Activated naive CD4-positive, alpha-beta T cell treated with anti-CD3 and anti-CD28 coated beads, Interleukin-2, amount 50 U/mL, for 72 hours (primary cell): ENCODE results near the gene GGT7. TPM values are rescaled to one million over a fixed set of nuclear protein-coding genes. Genes with fewer than 3 reads are reported as not detected.
A peak's percentile ranks its signal among the peaks of the same experiment; 100 is the strongest.
"Not testable (repeated sequence)": the region's sequence is repeated elsewhere in the genome, so short reads cannot be mapped to it uniquely, and the experiment has no call there.

Source experiments
- ATAC-seq, 2 donors: fragments of 150-1000 bp; cut with Tn5 transposase; 2 replicates each; pipeline ENCODE4 v1.10.0; 2021; ENCODE audit warnings: mild to moderate bottlenecking in 2 of 2, moderate library complexity in 2 of 2
- DNase-seq, 2 donors: peaks; one replicate each; pipeline ENCODE4 v3.0.0; 2021 to 2022; ENCODE audit warnings: low spot score in 2 of 2
- H3K27ac Mint-ChIP-seq, 2 donors: one replicate each; pipeline ENCODE4 v1.8.0; 2022; ENCODE audit warnings: mild to moderate bottlenecking in 2 of 2, mixed read lengths in 2 of 2
- H3K36me3 Mint-ChIP-seq, 2 donors: one replicate each; pipeline ENCODE4 v1.8.0; 2022; ENCODE audit warnings: mixed read lengths in 2 of 2
- H3K9me3 Mint-ChIP-seq, 2 donors: one replicate each; pipeline ENCODE4 v1.8.0; 2022; ENCODE audit warnings: mixed read lengths in 2 of 2
- total RNA-seq, 2 donors: library from RNA; stranded (reverse); gene quantifications; one replicate each; pipeline ENCODE4 v1.2.3, GENCODE V29; 2022

Gene GGT7
- total RNA-seq, 2 donors from 2014 or later, result 15.8 to 22.4 TPM

DNA sequence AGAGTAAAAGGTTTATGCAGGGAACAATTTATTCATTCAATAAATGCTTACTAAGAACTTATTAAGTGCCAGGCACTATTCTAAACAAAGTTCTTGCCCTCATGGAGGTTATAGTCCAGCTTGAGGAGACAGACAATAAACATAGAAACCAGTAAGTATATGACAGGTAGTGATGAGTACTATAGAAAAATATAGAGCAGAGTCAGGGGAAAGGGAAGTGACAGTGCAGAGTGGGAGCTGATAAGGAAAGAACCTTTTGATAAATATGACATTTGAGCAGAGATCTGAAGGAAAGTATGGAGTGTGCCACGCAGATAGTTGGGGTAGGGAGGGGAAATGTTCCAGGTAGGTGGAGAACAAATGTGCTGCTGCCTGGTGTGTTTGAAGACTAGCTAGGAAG is 15.8 kb upstream of the GGT7 start:
- H3K9me3 Mint-ChIP-seq, result peaks cover 0 to 9% of the 10 kb centered on the region in 2 donors
- H3K36me3 Mint-ChIP-seq, result peaks cover 0 to 34% of the 10 kb centered on the region in 2 donors
- H3K27ac Mint-ChIP-seq, result peak overlapping the region; percentile 1 to 8

DNA sequence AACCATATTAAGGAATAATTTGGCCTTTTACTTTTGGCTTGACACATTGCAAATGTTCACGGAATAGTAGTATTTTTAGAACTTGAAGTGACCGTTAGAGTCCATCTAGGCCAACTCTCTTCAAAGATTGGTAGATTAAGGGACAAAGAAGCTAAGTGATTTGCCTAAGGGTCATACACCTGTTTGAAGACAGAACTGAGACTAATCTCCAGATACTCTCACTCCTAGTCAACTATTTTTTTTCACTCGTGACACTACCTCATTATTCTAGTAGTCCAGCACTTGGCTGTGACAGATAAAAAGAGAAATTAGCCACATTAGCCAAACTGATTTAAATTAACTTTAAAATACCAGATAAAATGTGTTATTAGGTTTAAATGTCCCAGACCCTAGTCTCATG is 14.4 kb upstream of the GGT7 start:
- DNase-seq (no peak), ATAC-seq (no peak)
- Mint-ChIP-seq H3K27ac (no peak overlapping the region), H3K36me3 (peaks cover 0 to 38% of the 10 kb centered on the region in 2 donors), H3K9me3 (peaks cover 0 to 9% of the 10 kb centered on the region in 2 donors)

More for the DNA sequence above, 15.8 kb upstream of the GGT7 start:
- ATAC-seq, result no peak
- DNase-seq, result no peak

DNA sequence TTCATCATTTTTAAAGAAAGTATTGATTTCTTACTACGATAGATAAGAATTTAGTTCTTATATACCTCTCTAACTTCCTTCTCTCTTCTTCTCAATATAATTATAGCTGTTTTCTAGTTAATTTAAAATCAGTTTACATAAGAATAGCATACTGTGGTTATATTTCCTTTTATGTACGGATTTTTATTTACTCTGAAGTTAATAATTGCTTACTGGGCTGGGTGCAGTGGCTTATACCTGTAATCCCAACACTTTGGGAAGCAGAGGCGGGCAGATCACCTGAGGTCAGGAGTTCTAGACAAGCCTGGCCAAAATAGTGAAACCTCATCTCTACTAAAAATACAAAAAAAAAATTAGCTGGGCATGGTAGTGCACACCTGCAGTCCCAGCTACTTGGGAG is 13.5 kb upstream of the GGT7 start:
- ATAC-seq, result no peak
- no peak for DNase-seq
- H3K36me3 Mint-ChIP-seq, result peaks cover 0 to 38% of the 10 kb centered on the region in 2 donors
- peaks cover 0 to 9% of the 10 kb centered on the region in 2 donors for H3K9me3 Mint-ChIP-seq
- H3K27ac Mint-ChIP-seq, result no peak overlapping the region

DNA sequence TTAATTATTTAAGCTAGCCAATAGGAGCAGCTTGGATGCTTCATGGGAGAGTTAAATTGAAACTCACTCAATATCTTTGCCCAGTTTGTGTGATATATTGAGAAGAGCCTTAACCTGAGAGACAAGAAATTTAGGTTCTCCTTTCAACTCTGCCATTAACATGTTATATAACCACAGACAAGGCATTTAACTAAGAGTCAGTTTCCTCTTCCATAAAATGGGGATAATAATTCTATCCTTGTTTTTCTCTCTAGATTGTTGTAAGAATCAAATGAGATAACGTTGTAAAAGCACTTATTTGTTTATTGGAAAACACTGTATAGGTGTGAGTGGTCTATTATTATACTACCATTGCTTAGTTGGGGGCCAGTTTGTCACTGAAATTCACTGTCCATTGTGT is 11.6 kb upstream of the GGT7 start:
- no peak for DNase-seq
- H3K36me3 Mint-ChIP-seq, result peaks cover 0 to 32% of the 10 kb centered on the region in 2 donors

DNA sequence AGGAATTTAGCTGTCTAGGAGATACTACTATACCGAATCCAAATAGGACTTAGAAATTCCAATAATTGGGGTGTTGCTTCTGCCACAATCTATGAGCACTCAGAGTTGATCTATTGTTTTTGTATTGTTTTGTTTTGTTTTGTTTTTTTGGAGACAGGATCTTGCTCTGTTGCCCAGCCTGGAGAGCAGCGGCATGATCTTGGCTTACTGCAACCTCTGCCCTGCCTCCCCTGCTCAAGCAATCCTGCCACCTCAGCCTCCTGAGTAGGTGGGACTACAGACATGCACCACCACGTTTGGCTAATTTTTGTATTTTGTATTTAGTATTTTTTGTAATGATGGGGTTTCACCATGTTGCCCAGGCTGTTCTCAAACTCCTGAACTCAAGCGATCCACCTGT is 11.2 kb upstream of the GGT7 start:
- peaks cover 0 to 6% of the 10 kb centered on the region in 2 donors for H3K9me3 Mint-ChIP-seq
- ATAC-seq (no peak), DNase-seq (no peak)
- H3K27ac Mint-ChIP-seq, result peak overlapping the region in 1 of 2 donors; percentile 60
- peaks cover 0 to 36% of the 10 kb centered on the region in 2 donors for H3K36me3 Mint-ChIP-seq

More for the DNA sequence above, 11.6 kb upstream of the GGT7 start:
- peak overlapping the region in 1 of 2 donors; percentile 17 for H3K27ac Mint-ChIP-seq
- ATAC-seq, result no peak
- peaks cover 0 to 6% of the 10 kb centered on the region in 2 donors for H3K9me3 Mint-ChIP-seq

DNA sequence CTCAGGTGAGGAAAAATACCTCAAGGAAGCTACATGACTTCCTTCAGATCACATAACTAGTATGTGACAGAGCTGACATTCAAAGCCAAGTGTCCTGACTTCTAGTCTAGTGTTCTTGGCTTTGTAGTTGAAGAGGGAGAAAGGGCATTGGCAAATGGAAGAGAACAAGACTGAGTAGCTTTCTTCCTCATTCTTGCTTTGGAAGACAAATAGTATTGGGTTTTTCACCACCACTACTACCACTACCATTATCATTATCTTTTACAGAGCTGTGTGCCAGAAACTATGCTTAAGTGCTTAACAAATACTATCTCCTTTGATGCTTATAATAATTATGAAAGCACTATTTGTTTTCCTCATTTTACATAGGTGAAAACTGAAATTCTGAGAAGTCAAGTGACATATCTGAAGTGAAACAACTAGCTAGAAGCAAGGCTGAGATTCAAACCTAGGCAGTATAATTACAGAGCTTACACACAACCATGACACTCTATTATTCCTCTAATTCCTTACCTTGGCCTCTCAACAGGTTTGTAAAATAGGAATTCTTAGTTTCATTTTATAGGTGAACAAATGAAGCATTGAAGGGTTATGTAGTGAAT is 10.5 kb upstream of the GGT7 start:
- no peaks in the 10 kb centered on the region for H3K9me3 Mint-ChIP-seq
- H3K27ac Mint-ChIP-seq, result peak overlapping the region; percentile 7 to 60
- ATAC-seq, result peak in 1 of 2 donors; percentile 88
- H3K36me3 Mint-ChIP-seq, result peaks cover 0 to 29% of the 10 kb centered on the region in 2 donors
- no peak for DNase-seq

DNA sequence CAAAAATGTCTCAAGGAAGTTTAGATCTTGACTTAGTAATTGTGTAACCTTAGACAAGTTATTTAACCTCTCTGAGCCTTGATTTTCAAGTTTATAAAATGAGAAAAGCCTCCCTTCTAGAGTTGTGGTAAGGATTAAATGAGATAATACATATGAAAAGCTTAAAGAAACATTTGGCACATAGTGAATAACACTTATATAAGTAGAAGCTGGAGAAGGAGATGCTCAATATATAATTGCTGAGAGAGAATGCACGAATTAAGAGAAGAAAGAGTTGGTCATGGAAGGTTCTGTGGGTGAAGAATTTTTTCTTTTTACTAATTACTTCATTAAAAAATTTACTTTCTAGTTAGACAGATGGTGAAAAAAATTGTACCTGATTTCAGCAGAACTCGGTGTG is 9.0 kb upstream of the GGT7 start:
- peaks cover 0 to 27% of the 10 kb centered on the region in 2 donors for H3K36me3 Mint-ChIP-seq
- peak overlapping the region in 1 of 2 donors; percentile 7 for H3K27ac Mint-ChIP-seq
- H3K9me3 Mint-ChIP-seq, result no peaks in the 10 kb centered on the region
- ATAC-seq (no peak), DNase-seq (no peak)

DNA sequence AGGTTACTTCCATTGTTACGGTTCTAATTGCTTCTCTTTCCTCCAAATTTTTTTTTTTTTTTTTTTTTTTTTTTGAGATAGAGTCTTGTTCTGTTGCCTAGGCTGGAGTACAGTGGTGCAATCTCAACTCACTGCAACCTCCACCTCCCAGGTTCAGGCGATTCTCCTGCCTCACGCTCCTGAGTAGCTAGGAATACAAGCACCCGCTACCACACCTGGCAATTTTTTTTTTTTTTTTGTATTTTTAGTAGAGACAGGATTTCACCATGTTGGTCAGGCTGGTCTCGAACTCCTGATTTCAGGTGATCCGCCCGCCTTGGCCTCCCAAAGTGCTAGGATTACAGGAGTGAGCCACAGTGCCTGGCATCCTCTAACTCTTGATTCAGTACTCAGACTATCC is 8.3 kb upstream of the GGT7 start:
- H3K9me3 Mint-ChIP-seq, DNase-seq, ATAC-seq, H3K27ac Mint-ChIP-seq: not testable (repeated sequence)
- H3K36me3 Mint-ChIP-seq, result peaks cover 0 to 28% of the 10 kb centered on the region in 2 donors

DNA sequence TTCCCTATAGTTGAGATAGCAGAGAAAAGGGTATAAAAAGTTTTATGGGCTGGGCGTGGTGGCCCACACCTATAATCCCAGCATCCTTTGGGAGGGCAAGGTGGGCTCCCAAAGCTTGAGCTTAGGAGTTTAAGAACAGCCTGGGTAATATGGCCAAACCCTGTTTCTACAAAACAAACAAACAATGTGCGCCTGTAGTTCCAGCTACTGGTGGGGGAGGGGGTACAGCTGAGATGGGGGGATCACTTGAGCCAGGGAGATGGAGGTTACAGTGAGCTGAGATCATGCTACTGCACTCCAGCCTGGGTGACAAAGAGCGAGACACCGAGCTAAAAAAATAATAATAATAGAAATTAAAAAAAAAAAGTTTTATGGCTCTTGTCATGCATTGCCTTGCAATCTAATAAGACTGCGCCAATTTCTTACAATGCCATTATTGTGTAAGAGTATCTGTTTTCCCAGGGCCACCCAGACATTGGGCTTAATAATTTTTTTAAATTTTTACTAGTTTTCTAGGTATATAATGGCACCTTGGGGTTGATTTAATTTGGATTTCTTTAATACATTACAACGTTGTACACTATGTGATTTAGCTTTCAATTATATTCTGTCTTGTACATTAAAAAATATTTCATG is 7.7 kb upstream of the GGT7 start:
- H3K36me3 Mint-ChIP-seq, result peaks cover 0 to 28% of the 10 kb centered on the region in 2 donors
- H3K27ac Mint-ChIP-seq, result no peak overlapping the region
- ATAC-seq (no peak), DNase-seq (no peak)
- H3K9me3 Mint-ChIP-seq, result no peaks in the 10 kb centered on the region

DNA sequence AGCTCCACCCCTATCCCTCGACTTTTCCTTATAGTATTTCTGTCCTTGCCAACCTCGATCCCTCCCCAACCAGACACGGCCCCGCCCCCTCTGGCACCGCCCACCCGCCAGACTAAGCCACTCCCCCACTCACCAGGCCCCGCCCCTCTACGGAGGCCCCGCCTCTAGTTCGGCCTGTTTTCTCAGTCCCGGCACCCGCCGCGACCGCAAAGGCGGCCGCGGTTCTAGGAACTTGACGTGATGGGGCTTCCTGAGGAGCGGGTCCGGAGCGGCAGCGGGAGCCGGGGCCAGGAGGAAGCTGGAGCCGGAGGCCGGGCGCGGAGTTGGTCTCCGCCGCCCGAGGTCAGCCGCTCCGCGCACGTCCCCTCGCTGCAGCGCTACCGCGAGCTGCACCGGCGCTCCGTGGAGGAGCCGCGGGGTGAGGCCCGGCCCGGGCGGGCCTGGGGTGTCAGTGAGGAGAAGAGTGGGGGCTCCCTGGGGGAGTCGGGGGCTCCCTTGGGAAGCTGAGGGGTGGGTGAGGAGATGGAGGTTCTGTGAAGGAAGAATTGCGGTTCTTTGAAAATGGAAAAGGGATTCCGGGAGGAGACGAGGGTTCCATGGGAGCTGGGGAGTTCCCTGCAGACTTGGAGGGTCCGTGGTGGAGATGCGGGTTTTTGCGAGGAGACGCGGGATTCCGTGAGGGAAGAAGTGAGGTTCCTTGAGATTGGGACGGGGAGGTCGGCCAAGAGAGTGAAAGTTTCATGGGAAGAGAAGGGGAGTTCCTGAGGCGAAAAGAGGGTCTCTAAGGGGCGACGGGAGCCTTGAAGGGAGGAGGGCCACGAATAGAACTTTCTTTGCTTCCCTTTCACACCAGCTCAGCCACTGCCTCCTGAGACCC is 4.0 kb upstream of the GGT7 start, which contains the start of gene ACSS2:
TSS of gene ACSS2 (plus strand) at position 207 of the 877 bp plus-strand sequence. CDS start at position 241, 34 bp downstream.
- DNase-seq (peak in 1 of 2 donors; percentile 97), ATAC-seq (peak in 1 of 2 donors; percentile 27)
- Mint-ChIP-seq H3K27ac (peak within 1 kb of the TSS; percentile 87 to 93), H3K9me3 (no peaks in the 10 kb centered on the region), H3K36me3 (peaks cover 0 to 14% of the 10 kb centered on the region in 2 donors)

DNA sequence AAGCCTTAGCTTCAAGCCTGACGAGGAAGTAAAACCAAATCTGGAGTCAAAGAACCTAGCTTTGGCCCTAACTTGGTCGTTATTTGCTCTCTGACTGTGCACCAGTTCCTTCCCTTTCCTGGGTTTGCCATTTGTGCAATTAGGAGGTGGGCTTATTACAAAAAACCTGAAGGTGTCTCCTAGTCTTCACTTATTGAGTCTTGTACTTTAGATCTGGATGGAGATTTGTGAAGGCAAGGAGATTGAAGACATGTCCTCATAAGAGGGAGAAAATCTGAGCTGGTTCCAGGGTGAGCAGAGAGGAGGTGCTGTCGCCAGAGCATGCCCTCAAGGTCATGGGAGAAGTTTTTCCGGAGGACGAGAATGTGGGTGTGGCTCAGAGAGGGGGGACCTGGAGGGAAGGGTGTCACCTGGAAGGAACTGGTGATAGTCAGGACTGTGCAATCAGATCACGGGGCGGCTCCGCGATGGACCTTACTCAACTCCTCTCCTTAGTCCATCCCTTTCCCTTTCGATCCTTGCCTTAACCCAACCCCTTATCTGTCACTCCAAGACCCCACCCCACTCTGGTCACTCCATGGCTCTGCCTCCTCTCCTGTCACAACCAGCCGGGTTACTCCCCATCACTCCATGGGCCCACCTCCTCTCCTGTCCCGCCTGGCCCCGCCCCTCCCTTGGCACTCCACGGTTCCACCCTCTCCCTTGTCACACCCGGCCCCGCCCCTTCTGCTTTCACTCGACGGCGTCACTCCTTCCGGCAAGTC is 3.2 kb upstream of the GGT7 start:
- DNase-seq (peak in 1 of 2 donors; percentile 97), ATAC-seq (peak; percentile 88)
- Mint-ChIP-seq H3K27ac (peak overlapping the region; percentile 18 to 87), H3K9me3 (no peaks in the 10 kb centered on the region), H3K36me3 (peaks cover 0 to 14% of the 10 kb centered on the region in 2 donors)

DNA sequence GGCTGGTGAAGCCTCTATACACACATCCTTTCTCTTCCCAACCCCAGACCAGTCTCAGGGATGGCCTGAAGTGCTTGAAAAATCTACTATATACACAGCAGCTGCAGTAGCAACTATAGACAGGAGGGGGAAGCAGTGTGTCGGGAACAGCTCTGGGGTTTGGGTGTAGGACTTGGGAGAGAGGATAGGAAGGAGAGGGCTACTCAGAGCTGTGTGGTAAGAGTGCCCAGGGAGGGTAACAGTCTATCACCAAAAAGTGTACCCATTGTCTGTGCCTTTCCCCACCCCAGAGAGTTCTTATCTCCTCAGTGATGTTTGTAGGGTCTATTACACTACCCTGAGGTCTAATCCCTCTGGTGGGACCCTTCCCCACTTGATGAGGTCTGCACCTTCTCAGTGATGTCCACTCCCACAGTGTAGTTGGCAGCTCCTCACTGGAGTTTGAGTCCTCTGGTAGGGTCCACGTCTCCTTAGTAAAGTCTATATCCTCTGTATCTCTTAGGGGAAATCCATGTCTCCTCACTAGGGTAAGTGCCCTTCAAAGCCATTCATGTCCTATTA is 1.5 kb upstream of the GGT7 start:
- peak; percentile 11 to 15 for ATAC-seq
- Mint-ChIP-seq H3K36me3 (peaks cover 0 to 11% of the 10 kb centered on the region in 2 donors), H3K27ac (peak overlapping the region in 1 of 2 donors; percentile 82), H3K9me3 (no peaks in the 10 kb centered on the region)
- peak in 1 of 2 donors; percentile 73 for DNase-seq

DNA sequence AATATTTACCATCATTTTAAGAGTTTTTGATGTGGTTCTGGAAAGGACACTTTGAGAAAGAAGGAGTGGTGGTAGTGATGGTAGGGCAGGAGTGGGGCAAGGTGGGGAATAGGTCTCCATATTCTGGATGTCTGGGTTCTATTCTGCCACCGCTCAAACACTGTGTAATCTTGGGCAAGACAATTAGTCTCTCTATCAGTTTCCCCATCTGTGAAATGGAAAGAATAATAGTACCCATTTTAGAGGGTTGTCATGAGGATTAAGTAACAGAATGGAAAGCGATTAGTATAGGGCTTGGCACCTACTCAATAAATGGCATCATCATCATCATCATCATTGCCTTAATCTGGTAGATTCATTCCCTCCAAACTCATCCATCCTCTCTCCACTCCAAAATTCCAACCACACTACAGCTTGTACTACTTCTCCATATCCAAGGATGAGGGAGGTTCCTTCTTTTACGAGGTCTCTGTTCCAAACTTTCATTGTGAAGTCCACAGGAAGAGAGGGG is 982 bp upstream of the GGT7 start:
- Mint-ChIP-seq H3K36me3 (peaks cover 0 to 8% of the 10 kb centered on the region in 2 donors), H3K9me3 (no peaks in the 10 kb centered on the region), H3K27ac (peak overlapping the region; percentile 82 to 89)
- DNase-seq (no peak), ATAC-seq (no peak)

DNA sequence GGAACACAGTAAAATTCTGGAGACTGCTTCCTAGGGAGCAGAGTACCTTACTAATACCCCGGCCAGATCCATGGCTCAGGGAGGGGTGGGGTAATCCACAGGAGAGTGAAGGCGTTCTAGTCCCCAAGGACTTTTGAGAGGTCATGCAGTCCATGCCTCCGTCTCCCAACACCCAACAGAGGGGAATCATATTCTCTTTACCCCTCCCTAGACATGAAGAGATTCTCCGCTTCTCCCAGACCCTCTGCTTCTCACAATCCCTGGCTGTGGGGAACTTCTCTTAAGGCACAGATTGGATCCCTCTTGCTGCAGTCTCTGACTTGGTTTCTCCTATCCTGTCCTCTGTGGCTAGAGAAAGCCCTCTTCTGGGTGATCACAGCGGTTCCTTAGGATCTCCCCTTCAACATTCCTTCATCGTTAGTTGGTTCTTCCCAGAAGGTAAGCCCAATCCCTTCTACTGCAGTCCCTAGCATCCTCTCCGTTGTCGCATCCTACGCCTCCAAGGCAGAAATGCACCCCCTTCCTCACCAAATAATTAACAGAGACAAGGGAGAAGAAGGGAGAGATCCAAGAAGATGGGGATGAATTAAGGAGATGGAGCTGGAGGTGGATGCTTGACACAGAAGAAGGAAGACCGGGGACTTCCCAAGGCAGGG is 562 bp downstream of the GGT7 start:
- Mint-ChIP-seq H3K36me3 (peaks cover 0 to 5% of the 10 kb centered on the region in 2 donors), H3K27ac (peak overlapping the region in 1 of 2 donors; percentile 82), H3K9me3 (no peaks in the 10 kb centered on the region)
- ATAC-seq (no peak), DNase-seq (no peak)

DNA sequence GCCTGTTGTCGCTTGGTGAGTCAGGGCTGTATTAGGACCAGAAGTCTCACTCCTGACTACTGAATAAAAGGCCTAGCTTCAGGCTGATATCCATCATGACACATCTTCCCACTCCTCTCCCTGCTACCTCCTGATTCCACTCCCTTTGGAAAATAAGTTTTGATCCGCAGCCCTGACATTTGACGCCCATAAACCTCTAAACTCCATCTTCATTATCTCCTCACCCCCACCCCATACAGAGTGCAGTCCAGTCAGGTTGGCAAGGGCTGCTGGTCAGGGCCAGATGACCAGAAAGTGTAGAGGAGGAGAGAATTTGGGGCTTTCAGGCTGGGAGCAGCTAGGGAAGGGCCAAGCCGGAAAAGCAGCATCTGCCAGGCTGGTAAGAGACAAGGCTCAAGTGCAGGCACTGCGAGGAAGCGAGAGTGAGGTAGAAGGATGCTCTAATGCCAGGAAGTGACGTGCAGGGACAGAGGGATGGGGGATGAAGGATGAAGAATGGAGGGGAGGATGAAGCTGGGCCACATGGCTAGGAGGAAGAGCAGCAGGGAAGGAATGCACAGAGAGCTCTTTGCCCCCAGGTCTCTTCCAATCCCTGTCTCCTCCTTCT is 1.2 kb downstream of the GGT7 start:
- Mint-ChIP-seq H3K36me3 (no peaks in the 10 kb centered on the region), H3K9me3 (no peaks in the 10 kb centered on the region), H3K27ac (no peak overlapping the region)
- no peak for DNase-seq
- ATAC-seq, result no peak
